Parathyroid adenoma (tissue), 2 donors: ENCODE results near the gene C12orf76.
"Not testable (repeated sequence)": the region's sequence is repeated elsewhere in the genome, so short reads cannot be mapped to it uniquely, and the experiment has no call there.

Experiments used
- H2AFZ ChIP-seq: fragments of 300-600 bp; sonication (generic); one replicate; pipeline ENCODE4 v1.7.0; 2017; ENCODE audit warnings: antibody characterized with exemption, mild to moderate bottlenecking
- H3K27ac ChIP-seq: fragments of 300-600 bp; sonication (generic); one replicate; pipeline ENCODE4 v1.7.0; 2017
- H3K27me3 ChIP-seq: fragments of 300-600 bp; sonication (generic); one replicate; pipeline ENCODE4 v1.7.0; 2017; ENCODE audit warnings: low read length; ENCODE audit not compliant: control insufficient read depth, insufficient read depth
- H3K36me3 ChIP-seq: fragments of 300-600 bp; sonication (generic); one replicate; pipeline ENCODE4 v1.7.0; 2017; ENCODE audit warnings: low read length; ENCODE audit not compliant: control insufficient read depth, insufficient read depth
- H3K4me1 ChIP-seq: fragments of 300-600 bp; sonication (generic); one replicate; pipeline ENCODE4 v1.7.0; 2017; ENCODE audit warnings: control low read depth
- H3K4me2 ChIP-seq: fragments of 300-600 bp; sonication (generic); one replicate; pipeline ENCODE4 v1.7.0; 2017; ENCODE audit warnings: low read length
- H3K4me3 ChIP-seq: fragments of 300-600 bp; sonication (generic); one replicate; pipeline ENCODE4 v1.7.0; 2017; ENCODE audit warnings: low read depth, low read length
- H3K79me2 ChIP-seq: fragments of 300-600 bp; sonication (generic); one replicate; pipeline ENCODE4 v1.7.0; 2017; ENCODE audit warnings: control low read depth
- H3K9ac ChIP-seq: fragments of 300-600 bp; sonication (generic); one replicate; pipeline ENCODE4 v1.7.0; 2017; ENCODE audit warnings: mild to moderate bottlenecking
- H3K9me3 ChIP-seq: fragments of 300-600 bp; sonication (generic); one replicate; pipeline ENCODE4 v1.7.0; 2017; ENCODE audit warnings: low read length; ENCODE audit not compliant: control insufficient read depth
- CTCF ChIP-seq: fragments of 300-600 bp; sonication (generic); IDR thresholded peaks from one replicate; pipeline ENCODE4 v1.7.0; 2017; ENCODE audit warnings: antibody characterized with exemption, mild to moderate bottlenecking
- donor health status: primary hyperparathyroidism.

Gene C12orf76

GRCh38 chr12:110088936-110089335 is 40.6 kb upstream of the C12orf76 start:
- Histone ChIP-seq H3K4me3 (no peak overlapping the region), H3K4me1 (no peaks in the 10 kb centered on the region), H3K36me3 (no peaks in the 10 kb centered on the region), H3K9me3 (no peaks in the 10 kb centered on the region), H3K79me2 (no peaks in the 10 kb centered on the region), H3K27ac (no peak overlapping the region), H3K4me2 (no peak overlapping the region), H3K9ac (no peak overlapping the region), H2AFZ (no peak overlapping the region), H3K27me3 (no peaks in the 10 kb centered on the region)
- no peak for TF ChIP-seq CTCF

GRCh38 chr12:110088216-110088615 is 39.9 kb upstream of the C12orf76 start:
- not testable (repeated sequence) for H3K79me2 ChIP-seq, H3K4me3 ChIP-seq, H3K4me1 ChIP-seq, H3K4me2 ChIP-seq, H3K36me3 ChIP-seq, H3K27me3 ChIP-seq, H3K27ac ChIP-seq, H3K9me3 ChIP-seq, H3K9ac ChIP-seq, H2AFZ ChIP-seq

GRCh38 chr12:110084314-110085015 is 36.1 kb upstream of the C12orf76 start:
- Histone ChIP-seq H3K79me2 (no peaks in the 10 kb centered on the region), H2AFZ (no peak overlapping the region), H3K27me3 (no peaks in the 10 kb centered on the region), H3K9ac (no peak overlapping the region), H3K4me3 (no peak overlapping the region), H3K4me1 (no peaks in the 10 kb centered on the region), H3K9me3 (no peaks in the 10 kb centered on the region), H3K4me2 (no peak overlapping the region), H3K36me3 (no peaks in the 10 kb centered on the region), H3K27ac (no peak overlapping the region)
- no peak for TF ChIP-seq CTCF

- Histone ChIP-seq H3K9ac (no peak overlapping the region), H3K79me2 (no peaks in the 10 kb centered on the region), H3K36me3 (no peaks in the 10 kb centered on the region), H2AFZ (no peak overlapping the region), H3K27ac (no peak overlapping the region), H3K4me2 (no peak overlapping the region), H3K4me3 (no peak overlapping the region), H3K27me3 (no peaks in the 10 kb centered on the region), H3K4me1 (no peaks in the 10 kb centered on the region), H3K9me3 (no peaks in the 10 kb centered on the region)
- TF ChIP-seq CTCF = no peak
Observed at GRCh38 chr12:110080410-110080809, 32.1 kb upstream of the C12orf76 start.

- Histone ChIP-seq H2AFZ (peak overlapping the region; percentile 42), H3K9ac (no peak overlapping the region), H3K27me3 (no peaks in the 10 kb centered on the region), H3K4me2 (no peak overlapping the region), H3K27ac (no peak overlapping the region), H3K36me3 (no peaks in the 10 kb centered on the region), H3K4me3 (no peak overlapping the region), H3K9me3 (no peaks in the 10 kb centered on the region), H3K4me1 (no peaks in the 10 kb centered on the region), H3K79me2 (no peaks in the 10 kb centered on the region)
- TF ChIP-seq CTCF = no peak
Observed at GRCh38 chr12:110079477-110080400, 31.4 kb upstream of the C12orf76 start.
